ENCODE data around the gene MS4A4A. TPM values are rescaled to one million over a fixed set of nuclear protein-coding genes. Genes with fewer than 3 reads are reported as not detected.

The MS4A4A gene
- total and polyA plus RNA-seq, 10 of the 15 experiments (the other 5 are each of a cell fraction or from before 2014, with no cell fraction given) = 0.10 to 2.4 (median 0.68) TPM

DNA sequence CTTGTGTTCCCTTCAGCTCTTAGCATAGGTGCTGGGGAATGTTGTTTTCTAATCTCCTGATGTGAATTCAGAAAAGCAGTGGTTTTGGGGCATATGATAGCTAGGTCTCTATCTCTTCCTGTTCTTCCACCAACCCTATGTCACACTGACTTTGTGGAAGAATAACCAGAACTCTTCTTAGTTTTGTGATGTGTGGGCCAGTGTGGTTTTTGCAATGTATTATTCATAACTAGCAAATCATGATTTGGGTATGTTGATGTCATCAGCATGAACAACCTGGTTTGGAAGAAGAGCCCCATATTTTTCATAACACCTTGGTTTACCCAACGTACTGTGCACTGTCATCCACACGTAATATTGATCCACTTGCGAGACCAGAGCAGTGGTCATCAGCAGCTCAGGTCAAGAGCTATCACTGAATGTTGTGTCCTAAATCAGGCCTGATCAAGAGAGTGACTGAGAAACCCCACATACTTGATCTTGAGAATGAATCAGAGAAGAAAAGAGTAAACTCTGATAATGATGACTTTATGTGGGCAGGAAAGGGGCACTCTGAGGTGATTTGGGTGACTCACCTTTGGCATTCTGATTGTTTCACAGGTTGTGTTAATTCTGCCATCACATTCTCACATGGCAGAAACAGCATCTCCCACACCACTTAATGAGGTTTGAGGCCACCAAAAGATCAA is 27.2 kb downstream of the MS4A4A start:
- TF ChIP-seq, protein P1, sequence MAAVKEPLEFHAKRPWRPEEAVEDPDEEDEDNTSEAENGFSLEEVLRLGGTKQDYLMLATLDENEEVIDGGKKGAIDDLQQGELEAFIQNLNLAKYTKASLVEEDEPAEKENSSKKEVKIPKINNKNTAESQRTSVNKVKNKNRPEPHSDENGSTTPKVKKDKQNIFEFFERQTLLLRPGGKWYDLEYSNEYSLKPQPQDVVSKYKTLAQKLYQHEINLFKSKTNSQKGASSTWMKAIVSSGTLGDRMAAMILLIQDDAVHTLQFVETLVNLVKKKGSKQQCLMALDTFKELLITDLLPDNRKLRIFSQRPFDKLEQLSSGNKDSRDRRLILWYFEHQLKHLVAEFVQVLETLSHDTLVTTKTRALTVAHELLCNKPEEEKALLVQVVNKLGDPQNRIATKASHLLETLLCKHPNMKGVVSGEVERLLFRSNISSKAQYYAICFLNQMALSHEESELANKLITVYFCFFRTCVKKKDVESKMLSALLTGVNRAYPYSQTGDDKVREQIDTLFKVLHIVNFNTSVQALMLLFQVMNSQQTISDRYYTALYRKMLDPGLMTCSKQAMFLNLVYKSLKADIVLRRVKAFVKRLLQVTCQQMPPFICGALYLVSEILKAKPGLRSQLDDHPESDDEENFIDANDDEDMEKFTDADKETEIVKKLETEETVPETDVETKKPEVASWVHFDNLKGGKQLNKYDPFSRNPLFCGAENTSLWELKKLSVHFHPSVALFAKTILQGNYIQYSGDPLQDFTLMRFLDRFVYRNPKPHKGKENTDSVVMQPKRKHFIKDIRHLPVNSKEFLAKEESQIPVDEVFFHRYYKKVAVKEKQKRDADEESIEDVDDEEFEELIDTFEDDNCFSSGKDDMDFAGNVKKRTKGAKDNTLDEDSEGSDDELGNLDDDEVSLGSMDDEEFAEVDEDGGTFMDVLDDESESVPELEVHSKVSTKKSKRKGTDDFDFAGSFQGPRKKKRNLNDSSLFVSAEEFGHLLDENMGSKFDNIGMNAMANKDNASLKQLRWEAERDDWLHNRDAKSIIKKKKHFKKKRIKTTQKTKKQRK (IDR thresholded peaks at IDR 0.05; ENCODE audit: low read depth, low read length) = no peak
- no peak for TF ChIP-seq CBFB (IDR thresholded peaks at IDR 0.05; ENCODE audit: low read depth)
- TF ChIP-seq SMARCA5 (IDR thresholded peaks at IDR 0.05) = no peak
- TF ChIP-seq, protein P2, sequence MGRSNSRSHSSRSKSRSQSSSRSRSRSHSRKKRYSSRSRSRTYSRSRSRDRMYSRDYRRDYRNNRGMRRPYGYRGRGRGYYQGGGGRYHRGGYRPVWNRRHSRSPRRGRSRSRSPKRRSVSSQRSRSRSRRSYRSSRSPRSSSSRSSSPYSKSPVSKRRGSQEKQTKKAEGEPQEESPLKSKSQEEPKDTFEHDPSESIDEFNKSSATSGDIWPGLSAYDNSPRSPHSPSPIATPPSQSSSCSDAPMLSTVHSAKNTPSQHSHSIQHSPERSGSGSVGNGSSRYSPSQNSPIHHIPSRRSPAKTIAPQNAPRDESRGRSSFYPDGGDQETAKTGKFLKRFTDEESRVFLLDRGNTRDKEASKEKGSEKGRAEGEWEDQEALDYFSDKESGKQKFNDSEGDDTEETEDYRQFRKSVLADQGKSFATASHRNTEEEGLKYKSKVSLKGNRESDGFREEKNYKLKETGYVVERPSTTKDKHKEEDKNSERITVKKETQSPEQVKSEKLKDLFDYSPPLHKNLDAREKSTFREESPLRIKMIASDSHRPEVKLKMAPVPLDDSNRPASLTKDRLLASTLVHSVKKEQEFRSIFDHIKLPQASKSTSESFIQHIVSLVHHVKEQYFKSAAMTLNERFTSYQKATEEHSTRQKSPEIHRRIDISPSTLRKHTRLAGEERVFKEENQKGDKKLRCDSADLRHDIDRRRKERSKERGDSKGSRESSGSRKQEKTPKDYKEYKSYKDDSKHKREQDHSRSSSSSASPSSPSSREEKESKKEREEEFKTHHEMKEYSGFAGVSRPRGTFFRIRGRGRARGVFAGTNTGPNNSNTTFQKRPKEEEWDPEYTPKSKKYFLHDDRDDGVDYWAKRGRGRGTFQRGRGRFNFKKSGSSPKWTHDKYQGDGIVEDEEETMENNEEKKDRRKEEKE (IDR thresholded peaks at IDR 0.05) = no peak
- peak; percentile 53 for TF ChIP-seq JUNB (IDR thresholded peaks at IDR 0.05)
- 0 out of 2 replicates have a peak, but pooled peaks have one; percentile 42 for TF ChIP-seq DPF2 (IDR thresholded peaks at IDR 0.05)
- peak; percentile 14; the same call in 1 of the 2 replicates for TF ChIP-seq ATF7 (IDR thresholded peaks at IDR 0.05; ENCODE audit: low read depth)
- TF ChIP-seq NR2F1 (conservative IDR thresholded peaks at IDR 0.05) = peak; percentile 45; the same call in 1 of the 2 replicates
- peak; percentile 27; the same call in 1 of the 2 replicates for TF ChIP-seq IKZF1 (conservative IDR thresholded peaks at IDR 0.05)
- TF ChIP-seq, protein P3, sequence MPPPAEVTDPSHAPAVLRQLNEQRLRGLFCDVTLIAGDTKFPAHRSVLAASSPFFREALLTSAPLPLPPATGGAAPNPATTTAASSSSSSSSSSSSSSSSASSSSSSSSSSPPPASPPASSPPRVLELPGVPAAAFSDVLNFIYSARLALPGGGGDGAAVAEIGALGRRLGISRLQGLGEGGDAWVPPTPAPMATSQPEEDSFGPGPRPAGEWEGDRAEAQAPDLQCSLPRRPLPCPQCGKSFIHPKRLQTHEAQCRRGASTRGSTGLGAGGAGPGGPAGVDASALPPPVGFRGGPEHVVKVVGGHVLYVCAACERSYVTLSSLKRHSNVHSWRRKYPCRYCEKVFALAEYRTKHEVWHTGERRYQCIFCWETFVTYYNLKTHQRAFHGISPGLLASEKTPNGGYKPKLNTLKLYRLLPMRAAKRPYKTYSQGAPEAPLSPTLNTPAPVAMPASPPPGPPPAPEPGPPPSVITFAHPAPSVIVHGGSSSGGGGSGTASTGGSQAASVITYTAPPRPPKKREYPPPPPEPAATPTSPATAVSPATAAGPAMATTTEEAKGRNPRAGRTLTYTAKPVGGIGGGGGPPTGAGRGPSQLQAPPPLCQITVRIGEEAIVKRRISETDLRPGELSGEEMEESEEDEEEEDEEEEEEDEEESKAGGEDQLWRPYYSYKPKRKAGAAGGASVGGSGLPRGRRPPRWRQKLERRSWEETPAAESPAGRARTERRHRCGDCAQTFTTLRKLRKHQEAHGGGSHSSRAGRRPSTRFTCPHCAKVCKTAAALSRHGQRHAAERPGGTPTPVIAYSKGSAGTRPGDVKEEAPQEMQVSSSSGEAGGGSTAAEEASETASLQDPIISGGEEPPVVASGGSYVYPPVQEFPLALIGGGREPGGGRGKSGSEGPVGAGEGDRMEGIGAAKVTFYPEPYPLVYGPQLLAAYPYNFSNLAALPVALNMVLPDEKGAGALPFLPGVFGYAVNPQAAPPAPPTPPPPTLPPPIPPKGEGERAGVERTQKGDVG (CRISPR knock-in tag; IDR thresholded peaks at IDR 0.05) = no peak
- TF ChIP-seq MTA2 (IDR thresholded peaks at IDR 0.05; ENCODE audit: low read depth) = peak; percentile 50; the same call in 1 of the 2 replicates
- TF ChIP-seq HDAC6 (IDR thresholded peaks at IDR 0.05; ENCODE audit: unreplicated experiment) = no peak
- no peak for TF ChIP-seq ZBED1 (IDR thresholded peaks at IDR 0.05; ENCODE audit: borderline replicate concordance)
- TF ChIP-seq RUNX3 (IDR thresholded peaks at IDR 0.05; ENCODE audit: low read length) = peak; percentile 50; the same call in 1 of the 2 replicates
- CTCF ChIA-PET = interaction anchor here (0.9 to 2.0 kb wide), 11 partner anchors 8 to 111 kb away, joined by 3 to 15 read pairs (median 3); no protein-coding TSS in a partner anchor
- no peaks in the 10 kb centered on the region for H3K9me3 ChIP-seq (replicated peaks; ENCODE audit: control insufficient read depth, insufficient read depth, low read length)
- no peaks in the 10 kb centered on the region for H3K27me3 ChIP-seq (replicated peaks in 1 of 2; ENCODE audit: control insufficient read depth in 2 of 2, insufficient read depth in 2 of 2, low read length in 1 of 2)
- H3K4me2 ChIP-seq (ENCODE audit: control insufficient read depth, insufficient read depth) = no peak overlapping the region
- peak; percentile 53 for ATAC-seq
- H2AFZ ChIP-seq (ENCODE audit: control insufficient read depth, low read depth, low read length) = peak overlapping the region; percentile 15; the same call in 1 of the 2 replicates
- RAD21 ChIA-PET (ENCODE audit: unreplicated experiment) = interaction anchor here (1.1 to 1.5 kb wide), 3 partner anchors 28 to 42 kb away, joined by 3 to 11 read pairs (median 3); no protein-coding TSS in a partner anchor
- intact Hi-C loops (cut with micrococcal nuclease; ENCODE audit: unreplicated experiment) (no loop called here), in situ Hi-C loops (cut with MboI) (no loop called here)
- no peak for FAIRE-seq
- no peak overlapping the region for H3K9ac ChIP-seq (ENCODE audit: control insufficient read depth, insufficient read depth, low read length)
- POLR2A ChIA-PET = no interaction called here
- H4K20me1 ChIP-seq (ENCODE audit: control insufficient read depth, insufficient read depth) = no peaks in the 10 kb centered on the region
- SMC1A ChIA-PET (ENCODE audit: uncharacterized antibody, unreplicated experiment) = interaction anchor here (0.8 to 2.6 kb wide), 10 partner anchors 9 to 43 kb away, joined by 3 to 11 read pairs (median 4); no protein-coding TSS in a partner anchor
- H3K27ac ChIP-seq (ENCODE audit: control insufficient read depth, insufficient read depth) = no peak overlapping the region
- no peaks in the 10 kb centered on the region for H3K36me3 ChIP-seq (ENCODE audit: control insufficient read depth in 2 of 2, insufficient read depth in 2 of 2, low read length in 1 of 2)
- no peaks in the 10 kb centered on the region for H3K79me2 ChIP-seq (ENCODE audit: control insufficient read depth, insufficient read depth, low read length)
- 60% methylated on average over 3 of the region's 3 CpGs for WGBS (ENCODE audit: insufficient coverage, insufficient replicate concordance, low lambda C conversion rate, missing lambda C conversion rate)
- DNase-seq (ENCODE audit: low read depth, low spot score) = no peak
- no TSS peak for BruUV-seq (replicated peaks)
- H3K4me1 ChIP-seq (ENCODE audit: control insufficient read depth, insufficient read depth, low read length) = peaks cover 10% of the 10 kb centered on the region
- no peak overlapping the region for H3K4me3 ChIP-seq

Measured in GM12878 (cell line).